Mucosa of descending colon (tissue), 3 donors: ENCODE results near the gene KIF16B. TPM values are rescaled to one million over a fixed set of nuclear protein-coding genes. Genes with fewer than 3 reads are reported as not detected.

ENCODE experiments used
- ATAC-seq: fragments of 200-7000 bp; cut with Tn5 transposase; one replicate; pipeline ENCODE4 v1.9.1; 2020; ENCODE audit warnings: mild to moderate bottlenecking, moderate library complexity
- DNase-seq, 3 donors: peaks; one replicate each; pipeline ENCODE4 v3.0.0-alpha.2; 2020
- H3K36me3 ChIP-seq: fragments of 200-600 bp; one replicate; pipeline ENCODE4 v1.8.0; 2021; ENCODE audit warnings: low read depth, mild to moderate bottlenecking
- H3K4me1 ChIP-seq: fragments of 200-600 bp; one replicate; pipeline ENCODE4 v1.8.0; 2021; ENCODE audit warnings: low read depth, mild to moderate bottlenecking
- H3K4me3 ChIP-seq: fragments of 200-600 bp; one replicate; pipeline ENCODE4 v1.8.0; 2021; ENCODE audit warnings: mild to moderate bottlenecking
- H3K9me3 ChIP-seq: fragments of 200-600 bp; one replicate; pipeline ENCODE4 v1.8.0; 2021; ENCODE audit warnings: mild to moderate bottlenecking
- CTCF ChIP-seq: fragments of 200-600 bp; IDR thresholded peaks from one replicate; pipeline ENCODE4 v1.8.0; 2022; ENCODE audit warnings: antibody characterized with exemption, mild to moderate bottlenecking
- intact Hi-C, 2 donors: fragments of 100-400 bp; cut with DNase I in 1 of 2; cut with micrococcal nuclease in 1 of 2; formaldehyde crosslinking; loops; one replicate each; pipeline versions ENCODE4 v1.11.0 to v1.11.1; 2022; cut with DNase I, micrococcal nuclease
- total RNA-seq, 3 donors: library from RNA; stranded (reverse); fragmentation: NEBNext Ultra II Directional in 2 of 3; extraction: Animal tissue kit (Norgen Biotek cat#: 25700) in 2 of 3; gene quantifications; one replicate each; pipeline versions ENCODE4 v1.2.1 to v1.2.4, GENCODE V29; 2021 to 2023
- donor health status: DM: no; HTN: no; CAD: no; lungs with moderate emphysema.
- donor health status: DM: no; HTN: no; CAD: no.
- donor health status: DM: no; HTN: yes; CAD: no.

Gene KIF16B
- total RNA-seq, 3 donors from 2014 or later: 48.5 to 81.7 (median 65.1) TPM

GRCh38 chr20:16385891-16386290 is 187.4 kb downstream of the KIF16B start:
- Histone ChIP-seq H3K4me1 (no peaks in the 10 kb centered on the region), H3K36me3 (no peaks in the 10 kb centered on the region), H3K9me3 (no peaks in the 10 kb centered on the region), H3K4me3 (no peak overlapping the region)
- no peak for TF ChIP-seq CTCF
- DNase-seq (no peak), ATAC-seq (no peak)
- intact Hi-C loops: no loop called here

GRCh38 chr20:16385462-16385861 is 187.8 kb downstream of the KIF16B start:
- no peak for TF ChIP-seq CTCF
- DNase-seq (no peak), ATAC-seq (no peak)
- Histone ChIP-seq H3K4me1 (no peaks in the 10 kb centered on the region), H3K4me3 (no peak overlapping the region), H3K36me3 (no peaks in the 10 kb centered on the region), H3K9me3 (no peaks in the 10 kb centered on the region)
- intact Hi-C loops: no loop called here

- no peak for TF ChIP-seq CTCF
- no peak overlapping the region for H3K4me3 ChIP-seq
- H3K9me3 ChIP-seq: no peaks in the 10 kb centered on the region
- H3K4me1 ChIP-seq: no peaks in the 10 kb centered on the region
- intact Hi-C loops: no loop called here
- H3K36me3 ChIP-seq: no peaks in the 10 kb centered on the region
- ATAC-seq: no peak
- no peak for DNase-seq
These were observed 191.8 kb downstream of the KIF16B start for GRCh38 chr20:16381444-16381843.

GRCh38 chr20:16378712-16379370 is 194.4 kb downstream of the KIF16B start:
- Histone ChIP-seq H3K36me3 (no peaks in the 10 kb centered on the region), H3K4me1 (no peaks in the 10 kb centered on the region), H3K4me3 (no peak overlapping the region), H3K9me3 (no peaks in the 10 kb centered on the region)
- no peak for TF ChIP-seq CTCF
- intact Hi-C loops: no loop called here
- ATAC-seq (no peak), DNase-seq (no peak)

- Histone ChIP-seq H3K9me3 (no peaks in the 10 kb centered on the region), H3K4me1 (no peaks in the 10 kb centered on the region), H3K4me3 (no peak overlapping the region), H3K36me3 (no peaks in the 10 kb centered on the region)
- no peak for TF ChIP-seq CTCF
- ATAC-seq: no peak
- DNase-seq: no peak
- intact Hi-C loops: no loop called here
These were observed 195.1 kb downstream of the KIF16B start for GRCh38 chr20:16378122-16378521.

- H3K9me3 ChIP-seq: no peaks in the 10 kb centered on the region
- no peak for DNase-seq
- intact Hi-C loops: no loop called here
- no peak for TF ChIP-seq CTCF
- H3K36me3 ChIP-seq: no peaks in the 10 kb centered on the region
- ATAC-seq: no peak
- H3K4me1 ChIP-seq: no peaks in the 10 kb centered on the region
- no peak overlapping the region for H3K4me3 ChIP-seq
These were observed 203.8 kb downstream of the KIF16B start for GRCh38 chr20:16369441-16369840.
